Motor neuron (in vitro differentiated cells): ENCODE results near the gene NME9. TPM values are rescaled to one million over a fixed set of nuclear protein-coding genes. Genes with fewer than 3 reads are reported as not detected.
A peak's percentile ranks its signal among the peaks of the same experiment; 100 is the strongest.

Experiments used
- ATAC-seq, 8 experiments: fragments of 200-7000 bp; cut with Tn5 transposase; replicated peaks in 6 of 8; 2 replicates each; pipeline ENCODE4 v1.8.0; 2021; ENCODE audit warnings: mild to moderate bottlenecking in 8 of 8, moderate library complexity in 8 of 8
- H3K27ac ChIP-seq, 2 donors: fragments of 250-450 bp; sonication (Bioruptor Pico); 2 replicates each; pipeline ENCODE4 v1.9.0; 2021; ENCODE audit warnings: antibody characterized with exemption in 2 of 2, mild to moderate bottlenecking in 2 of 2, moderate library complexity in 1 of 2
- H3K4me1 ChIP-seq, 2 donors: fragments of 250-450 bp; sonication (Bioruptor Pico); replicated peaks in 1 of 2; 2 replicates each; pipeline ENCODE4 v1.6.1; 2021; ENCODE audit warnings: antibody characterized with exemption in 2 of 2, mild to moderate bottlenecking in 2 of 2, moderate library complexity in 1 of 2
- H3K4me3 ChIP-seq, 5 donors: fragments of 250-450 bp; sonication (Bioruptor Pico); 2 replicates each; pipeline ENCODE4 v1.9.0; 2021; ENCODE audit warnings: antibody characterized with exemption in 5 of 5, mild to moderate bottlenecking in 5 of 5, moderate library complexity in 4 of 5
- WGBS, 10 experiments: fragments of 450-650 bp; shearing (Covaris generic); methylation state at CpG; one replicate each; pipeline ENCODE4 v1.0.0; 2022; 5-methylcytosine and 5-hydroxymethylcytosine counted together
- in situ Hi-C, 9 experiments: fragments of 400-800 bp; cut with MboI; loops; one replicate each; pipeline ENCODE4 v1.15.0; 2021; ENCODE audit warnings: low sequenced_read_pairs in 9 of 9, low pct_unique_long_range_greater_than_20kb in 2 of 9; ENCODE audit not compliant: unreplicated experiment in 9 of 9
- total RNA-seq, 8 experiments: library from RNA; unstranded; fragments of 300-600 nt; gene quantifications; 2 replicates each; pipeline versions ENCODE4 v1.2.3 to v1.2.4, GENCODE V29; 2022

NME9 gene
- total RNA-seq, 8 experiments from 2014 or later: 2.2 to 13.2 (median 3.7) TPM

DNA sequence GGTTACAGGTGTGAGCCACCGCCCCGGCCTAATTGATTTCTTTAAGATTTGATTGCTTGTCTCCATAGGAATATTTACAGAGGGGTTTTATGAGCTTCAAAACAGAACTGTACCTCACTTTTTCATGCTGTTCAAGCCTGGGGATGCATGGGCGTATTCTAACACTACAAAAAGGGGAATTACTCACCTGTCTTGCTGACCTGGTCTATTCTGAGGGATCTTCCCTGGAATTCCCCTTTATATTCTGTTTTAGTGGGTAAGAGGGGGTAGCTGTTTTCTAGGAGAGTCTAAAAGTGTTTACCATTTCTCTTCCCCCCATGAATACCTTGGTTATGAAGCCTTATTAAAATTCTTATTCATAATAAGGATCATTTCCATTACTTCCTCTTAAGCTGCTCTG is 48.1 kb downstream of the NME9 start:
- Histone ChIP-seq H3K4me1 (no peaks in the 10 kb centered on the region), H3K27ac (no peak overlapping the region), H3K4me3 (no peak overlapping the region)
- ATAC-seq: no peak
- 88 to 100% (median 100%) methylated on average over 1 to 3 of the region's 3 CpGs for WGBS, 10 experiments
- in situ Hi-C loops: no loop called here

DNA sequence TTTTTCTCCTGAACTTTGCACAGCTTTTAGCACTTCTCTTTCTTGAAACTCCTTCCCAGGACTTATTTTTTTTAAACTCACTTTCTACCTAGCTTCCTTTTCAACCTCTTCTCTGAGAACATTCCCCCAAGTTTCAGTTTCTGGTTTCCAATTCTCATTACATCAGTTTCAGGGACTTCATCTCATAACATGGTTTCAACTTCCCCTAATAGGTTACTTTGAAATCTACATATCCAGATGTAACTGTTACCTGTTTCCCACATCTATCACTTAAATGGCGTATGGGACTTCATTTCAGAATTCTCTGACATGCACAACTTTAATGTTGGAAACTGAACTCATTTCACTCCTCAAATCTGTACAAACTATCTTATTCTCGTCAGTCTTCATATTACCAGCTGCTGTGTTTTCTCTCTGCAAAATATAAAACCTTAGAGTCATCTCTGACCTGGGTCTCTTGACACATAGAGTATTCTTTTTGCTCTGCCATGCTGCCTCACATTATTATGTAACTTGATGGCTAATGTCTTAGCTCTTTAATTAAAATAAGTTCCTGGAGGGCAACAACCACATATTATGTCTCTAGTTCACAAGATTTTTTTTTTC is 58.4 kb downstream of the NME9 start:
- H3K4me3 ChIP-seq: no peak overlapping the region
- 90 to 100% (median 100%) methylated on average over 1 to 2 of the region's 2 CpGs for WGBS, 10 experiments
- ATAC-seq: no peak
- no peak overlapping the region for H3K27ac ChIP-seq
- no peaks in the 10 kb centered on the region for H3K4me1 ChIP-seq
- in situ Hi-C loops: no loop called here

DNA sequence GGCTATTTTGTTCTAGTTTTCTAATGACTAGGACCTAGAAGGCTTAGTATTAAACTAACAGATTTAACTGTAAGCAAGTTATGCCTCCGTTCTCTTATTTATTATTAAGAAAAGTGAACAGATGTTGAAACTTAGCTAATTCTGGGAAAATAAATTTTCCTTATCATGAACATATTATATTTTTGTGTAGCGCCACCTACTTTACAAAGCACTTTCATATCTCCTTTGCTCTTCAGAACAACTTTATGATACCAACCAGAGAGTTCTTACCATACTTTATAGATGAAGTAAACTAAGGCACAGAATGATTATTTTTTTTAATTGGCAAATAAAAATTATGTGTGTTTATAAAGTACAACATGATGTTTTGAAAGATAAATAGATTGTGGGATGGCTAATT is 59.4 kb downstream of the NME9 start:
- 82 to 100% (median 97%) methylated on average over 1 to 2 of the region's 2 CpGs for WGBS, 10 experiments
- H3K27ac ChIP-seq: no peak overlapping the region
- H3K4me3 ChIP-seq: no peak overlapping the region
- in situ Hi-C loops: no loop called here
- H3K4me1 ChIP-seq: no peaks in the 10 kb centered on the region
- no peak for ATAC-seq

DNA sequence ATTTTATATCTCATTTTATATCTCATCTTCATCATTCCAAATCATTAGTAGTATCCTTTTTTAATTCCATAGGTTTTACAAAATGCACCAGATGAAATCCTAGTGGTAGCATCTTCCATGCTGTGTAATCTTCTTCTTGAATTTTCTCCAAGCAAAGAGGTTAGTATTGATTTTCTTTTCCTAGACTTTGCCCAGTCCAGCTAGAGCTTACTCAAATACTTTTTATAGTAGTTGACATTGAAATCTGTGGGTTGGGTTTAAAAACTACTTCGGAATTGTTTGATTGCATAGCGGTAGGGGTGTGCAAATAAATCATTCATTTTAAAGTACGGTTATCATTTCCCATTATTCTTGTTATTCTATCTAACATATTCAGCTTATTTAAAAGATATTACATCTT is 62.6 kb downstream of the NME9 start:
- ATAC-seq: no peak
- 93 to 100% (median 100%) methylated on average over 1 to 3 of the region's 3 CpGs; no CpG with 5 or more reads in 1 of the 10 experiments for WGBS, 10 experiments

DNA sequence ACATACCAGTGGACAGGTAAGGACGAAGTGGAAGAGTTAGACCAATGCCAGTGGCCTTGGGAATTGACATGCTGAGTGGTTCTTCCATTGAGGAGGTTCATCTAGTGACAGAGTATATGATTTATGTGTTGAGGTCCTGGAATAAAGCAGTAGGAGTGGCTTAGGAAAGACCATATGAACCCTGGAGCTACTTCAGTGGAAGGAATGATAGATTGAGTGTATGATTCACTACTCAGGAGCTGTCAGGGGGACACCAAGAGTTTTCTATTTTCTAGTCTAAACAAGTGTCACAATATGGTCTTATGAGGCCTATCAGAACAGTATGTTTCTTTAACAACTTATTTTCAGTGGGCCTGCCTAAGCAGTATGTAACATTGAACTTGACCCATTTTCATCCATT is 63.9 kb downstream of the NME9 start:
- no peak for ATAC-seq
- WGBS, 10 experiments: 86 to 100% (median 100%) methylated on average over 1 of the region's 1 CpG; no CpG with 5 or more reads in 3 of the 10 experiments
- H3K4me1 ChIP-seq: no peaks in the 10 kb centered on the region
- no peak overlapping the region for H3K27ac ChIP-seq
- in situ Hi-C loops: no loop called here
- H3K4me3 ChIP-seq: no peak overlapping the region

More for the DNA sequence above, 62.6 kb downstream of the NME9 start:
- Histone ChIP-seq H3K27ac (no peak overlapping the region), H3K4me1 (no peaks in the 10 kb centered on the region), H3K4me3 (no peak overlapping the region)
- in situ Hi-C loops: no loop called here

DNA sequence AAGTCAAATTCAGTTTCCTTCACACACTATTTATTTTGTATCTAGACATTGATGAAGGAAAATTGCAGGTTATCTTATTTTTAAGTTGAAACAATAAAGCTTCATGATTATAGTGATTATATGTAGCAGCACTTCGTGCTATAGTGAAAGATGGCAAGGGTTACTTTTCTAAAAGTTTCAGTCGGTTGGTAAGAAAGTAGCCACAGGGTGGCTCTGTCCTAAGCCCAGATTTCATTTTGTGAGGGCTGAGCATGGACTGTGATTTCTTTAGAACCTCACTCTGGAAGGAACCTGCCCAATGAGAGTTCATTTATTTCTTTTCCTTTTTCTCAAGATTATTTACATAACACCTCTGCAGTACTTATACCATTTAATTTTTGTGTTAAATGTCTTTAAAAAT is 66.5 kb downstream of the NME9 start:
- Histone ChIP-seq H3K4me3 (no peak overlapping the region), H3K4me1 (no peaks in the 10 kb centered on the region), H3K27ac (no peak overlapping the region)
- ATAC-seq: no peak
- in situ Hi-C loops: no loop called here
- 17 to 86% (median 75%) methylated on average over 1 to 2 of the region's 2 CpGs; no CpG with 5 or more reads in 2 of the 10 experiments for WGBS, 10 experiments

DNA sequence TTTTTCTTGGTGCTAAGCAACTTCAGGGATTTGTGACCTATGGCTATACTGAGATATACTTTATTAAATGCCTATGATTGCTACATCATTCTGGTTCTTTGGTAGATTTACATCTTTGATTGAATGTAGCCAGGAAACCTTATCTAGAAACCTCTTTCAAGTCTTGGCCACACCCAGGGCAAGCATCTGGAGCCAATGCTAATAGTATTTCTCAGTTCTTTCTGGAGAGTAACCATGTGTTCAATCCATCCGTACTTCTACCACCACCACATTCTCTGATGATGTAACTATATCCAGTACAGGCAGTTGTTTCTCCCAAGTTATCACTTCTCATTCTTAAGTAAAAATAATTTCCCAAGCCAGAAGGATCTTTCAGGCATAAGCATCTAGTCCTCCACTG is 69.0 kb downstream of the NME9 start:
- H3K4me3 ChIP-seq: no peak overlapping the region
- ATAC-seq: peak in 2 of 8 experiments; percentile 66 to 91
- 50 to 100% (median 86%) methylated on average over 1 of the region's 1 CpG; no CpG with 5 or more reads in 6 of the 10 experiments for WGBS, 10 experiments
- no peak overlapping the region for H3K27ac ChIP-seq
- H3K4me1 ChIP-seq: no peaks in the 10 kb centered on the region
- in situ Hi-C loops: no loop called here

DNA sequence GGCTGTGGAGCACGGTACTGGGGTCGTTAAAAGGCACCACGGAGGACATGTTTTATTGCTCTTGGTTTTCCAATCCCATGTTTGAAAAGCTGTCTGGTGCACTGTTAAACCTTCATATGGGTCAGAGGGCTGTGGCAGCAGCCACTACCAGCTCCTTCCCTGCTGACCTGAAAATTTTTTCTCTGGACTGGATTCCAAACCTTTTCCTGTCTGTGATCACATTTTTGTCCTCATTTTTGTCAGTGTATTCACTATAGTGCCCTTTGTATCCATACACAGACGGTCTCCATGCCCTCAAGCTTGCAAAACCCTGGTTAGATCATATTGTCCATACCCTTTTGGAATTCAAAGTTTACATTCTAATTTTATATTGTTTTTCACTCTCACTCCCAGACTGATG is 70.5 kb downstream of the NME9 start:
- in situ Hi-C loops: no loop called here
- H3K27ac ChIP-seq: no peak overlapping the region
- WGBS, 10 experiments: 67 to 100% (median 98%) methylated on average over 1 to 4 of the region's 4 CpGs; no CpG with 5 or more reads in 2 of the 10 experiments
- ATAC-seq: no peak
- no peak overlapping the region for H3K4me3 ChIP-seq
- H3K4me1 ChIP-seq: no peaks in the 10 kb centered on the region

DNA sequence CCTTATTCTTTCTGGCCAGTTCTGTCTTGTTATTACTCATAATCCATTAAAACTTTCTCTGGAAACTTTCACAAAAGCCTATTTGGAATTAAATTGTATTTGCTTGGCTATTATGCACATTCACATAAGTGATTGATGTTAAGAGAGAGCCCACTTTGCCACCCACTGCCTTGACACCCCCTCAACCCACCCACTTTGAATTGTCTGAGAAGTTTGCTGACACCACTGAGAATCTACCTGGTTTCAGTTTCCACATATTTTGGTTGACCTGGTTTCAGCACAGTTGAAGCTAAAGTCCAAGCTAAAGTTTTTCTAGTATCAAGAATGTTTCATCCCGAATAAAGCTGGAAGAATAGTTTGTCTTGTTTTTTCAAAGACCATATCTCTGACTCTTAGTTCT is 71.7 kb downstream of the NME9 start:
- ATAC-seq: no peak
- no peaks in the 10 kb centered on the region for H3K4me1 ChIP-seq
- H3K4me3 ChIP-seq: no peak overlapping the region
- WGBS, 10 experiments: 60 to 100% (median 94%) methylated on average over 1 of the region's 1 CpG; no CpG with 5 or more reads in 2 of the 10 experiments
- in situ Hi-C loops: no loop called here
- H3K27ac ChIP-seq: no peak overlapping the region

DNA sequence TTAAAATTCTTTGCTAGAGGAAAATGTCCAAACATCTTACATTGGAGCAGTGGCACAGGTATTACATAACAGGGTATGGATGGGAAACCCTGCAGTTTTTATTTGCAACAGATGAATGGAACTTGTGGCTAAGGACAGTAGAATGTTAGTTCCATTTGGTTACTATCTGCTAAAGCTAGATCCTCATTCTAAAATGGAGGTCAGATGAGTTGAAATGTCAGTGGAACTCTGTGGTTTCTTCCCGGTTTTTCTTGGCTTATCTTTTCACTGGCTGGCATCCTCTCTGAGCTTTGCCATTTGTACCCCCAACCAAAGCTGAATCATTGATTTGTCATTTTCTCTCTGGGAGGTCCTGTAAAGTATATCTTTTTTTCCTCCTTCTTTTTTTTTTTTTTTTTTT is 73.6 kb downstream of the NME9 start:
- Histone ChIP-seq H3K27ac (no peak overlapping the region), H3K4me3 (no peak overlapping the region), H3K4me1 (no peaks in the 10 kb centered on the region)
- ATAC-seq: no peak
- in situ Hi-C loops: no loop called here
- WGBS, 10 experiments: 77 to 100% (median 85%) methylated on average over 1 of the region's 1 CpG; no CpG with 5 or more reads in 2 of the 10 experiments

DNA sequence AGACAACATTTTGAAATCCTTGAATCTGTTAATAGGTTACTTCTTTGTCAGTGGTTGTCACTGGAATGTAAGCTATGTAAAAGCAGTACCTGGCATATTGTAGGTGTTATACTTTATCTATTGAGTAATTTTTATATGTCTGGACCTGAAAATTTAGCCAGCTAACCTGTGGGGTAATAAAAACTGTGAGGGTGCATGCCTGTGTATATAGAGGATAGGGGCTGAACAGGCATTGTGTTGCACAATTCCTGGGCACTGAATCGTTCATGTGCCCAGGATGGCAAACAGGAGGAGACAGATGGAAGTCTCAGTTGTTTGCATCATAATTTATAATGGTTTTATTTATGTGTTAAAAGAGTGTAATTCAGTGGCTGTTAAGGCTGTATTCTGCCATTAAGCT is 75.4 kb downstream of the NME9 start:
- WGBS, 10 experiments: 0 to 100% (median 67%) methylated on average over 1 of the region's 1 CpG; no CpG with 5 or more reads in 3 of the 10 experiments
- no peak for ATAC-seq
- no peak overlapping the region for H3K4me3 ChIP-seq
- in situ Hi-C loops: no loop called here
- no peaks in the 10 kb centered on the region for H3K4me1 ChIP-seq
- no peak overlapping the region for H3K27ac ChIP-seq

DNA sequence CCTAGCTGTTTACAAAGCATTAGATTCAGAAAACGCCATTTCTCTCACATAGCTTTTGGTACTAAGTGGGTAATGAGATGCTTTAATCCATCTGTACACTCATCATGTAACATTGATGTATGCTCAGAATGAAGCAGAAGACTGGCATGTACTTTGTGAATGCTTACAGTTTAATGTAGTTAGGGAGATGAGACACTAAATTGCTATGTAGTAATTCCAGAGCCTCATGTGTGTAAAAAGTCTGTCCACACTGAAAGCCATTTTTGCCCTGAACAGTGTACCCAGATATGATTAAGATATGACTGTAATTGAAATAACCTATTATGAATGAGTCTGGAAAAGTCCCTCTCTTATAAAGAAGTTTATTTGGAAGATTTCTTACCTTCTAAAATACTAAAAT is 76.0 kb downstream of the NME9 start:
- H3K4me3 ChIP-seq: no peak overlapping the region
- ATAC-seq: no peak
- WGBS, 10 experiments: 40 to 100% (median 100%) methylated on average over 1 of the region's 1 CpG; no CpG with 5 or more reads in 3 of the 10 experiments
- no peak overlapping the region for H3K27ac ChIP-seq
- in situ Hi-C loops: no loop called here
- H3K4me1 ChIP-seq: no peaks in the 10 kb centered on the region
